ENCODE data around the gene CCDC186. TPM values are rescaled to one million over a fixed set of nuclear protein-coding genes. Genes with fewer than 3 reads are reported as not detected.
A peak's percentile ranks its signal among the peaks of the same experiment; 100 is the strongest.

The CCDC186 gene
- total RNA-seq = 10 to 100 TPM; 21.4 to 90.0 (median 30.9) TPM

DNA sequence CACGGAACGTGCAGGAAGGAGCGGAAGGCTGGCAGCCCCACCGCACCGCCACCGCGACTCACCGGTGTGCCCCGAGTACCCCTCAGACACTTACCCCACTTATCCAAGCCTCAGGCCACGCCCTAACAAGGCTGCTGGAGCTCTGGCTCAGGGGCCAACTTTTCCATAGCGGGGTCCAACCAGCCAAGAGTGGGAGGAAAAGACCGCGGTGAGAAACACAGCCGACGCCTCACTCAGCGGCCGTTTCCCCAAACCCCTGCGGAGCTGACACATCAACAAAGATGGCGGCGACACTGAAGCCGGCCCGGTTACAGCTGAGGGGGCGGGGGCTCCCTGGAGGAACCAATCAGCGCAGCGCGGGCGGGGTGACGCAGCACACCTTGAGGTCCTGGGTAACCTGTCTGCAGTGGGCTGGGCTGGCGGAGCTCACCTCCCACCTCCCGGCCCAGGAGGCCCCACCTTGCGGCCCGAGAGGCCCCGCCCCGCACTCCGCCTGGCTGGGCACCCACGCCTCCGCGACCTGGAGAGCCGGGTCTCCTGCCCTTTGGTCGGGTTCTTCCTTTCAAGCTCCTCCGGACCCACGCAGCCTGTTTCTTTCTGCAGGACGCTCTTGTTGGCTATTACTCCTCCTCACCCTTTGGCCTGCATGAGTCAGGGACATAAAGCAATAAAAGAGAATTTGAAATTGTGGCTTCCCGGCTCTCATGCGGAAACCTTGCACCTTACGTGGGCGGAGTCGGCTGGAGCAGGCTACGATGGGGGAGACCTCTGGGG is at the start of gene CCDC186:
Gene CCDC186 (minus strand): TSS at position 283 of the 774 bp plus-strand sequence. CDS start 10,935 bp downstream, outside the sequence.
- DNase-seq (peak; percentile 99), ATAC-seq (ENCODE audit: low FRiP score in 2 of 2) (peak; percentile 98 to 100)
- 0 to 1% methylated on average over 27 to 44 of the region's 49 CpGs for WGBS, 2 donors
- Histone ChIP-seq H3K36me3 (no peaks in the 10 kb centered on the region), H3K4me3 (peak within 1 kb of the TSS; percentile 78 to 95 (median 85)), H3K4me1 (peaks cover 8 to 22% (median 17%) of the 10 kb centered on the region in 4 donors), H3K27me3 (no peaks in the 10 kb centered on the region), H3K27ac (peak within 1 kb of the TSS; percentile 94 to 98 (median 98)), H3K9me3 (no peaks in the 10 kb centered on the region)
- TF ChIP-seq EP300 (IDR thresholded peaks at IDR 0.05) (no peak), POLR2AphosphoS5 (IDR thresholded peaks at IDR 0.05) (peak; percentile 74 to 83), POLR2A (IDR thresholded peaks at IDR 0.05) (peak in 3 of 4 donors; percentile 32 to 84 (median 73))
- TF ChIP-seq, protein P1, sequence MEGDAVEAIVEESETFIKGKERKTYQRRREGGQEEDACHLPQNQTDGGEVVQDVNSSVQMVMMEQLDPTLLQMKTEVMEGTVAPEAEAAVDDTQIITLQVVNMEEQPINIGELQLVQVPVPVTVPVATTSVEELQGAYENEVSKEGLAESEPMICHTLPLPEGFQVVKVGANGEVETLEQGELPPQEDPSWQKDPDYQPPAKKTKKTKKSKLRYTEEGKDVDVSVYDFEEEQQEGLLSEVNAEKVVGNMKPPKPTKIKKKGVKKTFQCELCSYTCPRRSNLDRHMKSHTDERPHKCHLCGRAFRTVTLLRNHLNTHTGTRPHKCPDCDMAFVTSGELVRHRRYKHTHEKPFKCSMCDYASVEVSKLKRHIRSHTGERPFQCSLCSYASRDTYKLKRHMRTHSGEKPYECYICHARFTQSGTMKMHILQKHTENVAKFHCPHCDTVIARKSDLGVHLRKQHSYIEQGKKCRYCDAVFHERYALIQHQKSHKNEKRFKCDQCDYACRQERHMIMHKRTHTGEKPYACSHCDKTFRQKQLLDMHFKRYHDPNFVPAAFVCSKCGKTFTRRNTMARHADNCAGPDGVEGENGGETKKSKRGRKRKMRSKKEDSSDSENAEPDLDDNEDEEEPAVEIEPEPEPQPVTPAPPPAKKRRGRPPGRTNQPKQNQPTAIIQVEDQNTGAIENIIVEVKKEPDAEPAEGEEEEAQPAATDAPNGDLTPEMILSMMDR (IDR thresholded peaks at IDR 0.05) = no peak

DNA sequence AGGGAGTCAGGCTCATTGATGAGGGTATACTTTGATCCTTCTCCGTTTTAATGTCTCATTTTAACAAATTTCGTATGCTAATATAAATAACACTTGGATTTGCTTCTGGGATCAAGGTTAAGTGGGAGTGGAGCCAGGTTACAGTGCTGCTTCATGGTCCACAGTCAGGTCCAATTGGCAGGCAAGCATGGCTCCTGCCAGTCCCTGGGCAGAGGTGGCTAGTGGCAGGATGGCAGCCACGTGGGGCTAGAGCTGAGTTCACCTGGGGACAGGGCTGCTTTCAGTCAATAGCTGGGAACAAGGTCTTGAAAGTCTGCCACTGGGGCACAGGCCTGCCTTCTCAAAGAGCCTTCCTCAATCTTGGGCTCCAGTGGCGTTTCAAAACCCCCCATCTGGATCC is 49.1 kb upstream of the CCDC186 start:
- no peak overlapping the region for H3K4me3 ChIP-seq
- TF ChIP-seq POLR2AphosphoS5 (IDR thresholded peaks at IDR 0.05) = no peak
- TF ChIP-seq, protein P1 (IDR thresholded peaks at IDR 0.05) = no peak
- TF ChIP-seq EP300 (IDR thresholded peaks at IDR 0.05) = no peak
- TF ChIP-seq POLR2A (IDR thresholded peaks at IDR 0.05) = no peak
- WGBS, 2 donors = 87 to 88% methylated on average over 4 of the region's 4 CpGs
- no peaks in the 10 kb centered on the region for H3K4me1 ChIP-seq
- ATAC-seq (ENCODE audit: low FRiP score in 2 of 2) (no peak), DNase-seq (peak in 1 of 2 donors; percentile 11)
- no peaks in the 10 kb centered on the region for H3K9me3 ChIP-seq
- H3K27me3 ChIP-seq = no peaks in the 10 kb centered on the region
- no peaks in the 10 kb centered on the region for H3K36me3 ChIP-seq
- no peak overlapping the region for H3K27ac ChIP-seq

DNA sequence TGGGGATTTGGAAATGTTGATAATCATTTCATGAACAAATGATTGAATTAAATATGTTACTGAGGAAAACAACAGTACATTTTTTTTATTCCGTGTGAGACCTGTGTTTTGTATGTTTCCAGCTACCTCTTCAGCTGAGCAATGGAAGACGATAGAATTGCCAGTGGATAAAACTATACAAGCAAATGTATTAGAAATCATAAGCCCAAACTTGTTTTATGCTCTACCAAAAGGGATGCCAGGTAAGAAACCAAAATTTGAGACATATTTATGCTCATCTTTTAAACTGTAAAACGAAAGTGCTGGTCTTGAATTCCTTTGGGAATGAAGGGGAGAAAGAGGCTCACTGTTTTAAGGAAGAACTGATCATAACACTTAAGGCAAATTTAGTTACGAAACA is 47.2 kb upstream of the CCDC186 start:
- Histone ChIP-seq H3K9me3 (no peaks in the 10 kb centered on the region), H3K27ac (no peak overlapping the region), H3K4me3 (no peak overlapping the region), H3K36me3 (no peaks in the 10 kb centered on the region), H3K4me1 (no peaks in the 10 kb centered on the region), H3K27me3 (no peaks in the 10 kb centered on the region)
- ATAC-seq (ENCODE audit: low FRiP score in 2 of 2) (no peak), DNase-seq (no peak)
- 86 to 88% methylated on average over 4 of the region's 4 CpGs for WGBS, 2 donors
- TF ChIP-seq POLR2A (IDR thresholded peaks at IDR 0.05) (no peak), POLR2AphosphoS5 (IDR thresholded peaks at IDR 0.05) (no peak), EP300 (IDR thresholded peaks at IDR 0.05) (no peak)
- TF ChIP-seq, protein P1 (IDR thresholded peaks at IDR 0.05) = no peak

DNA sequence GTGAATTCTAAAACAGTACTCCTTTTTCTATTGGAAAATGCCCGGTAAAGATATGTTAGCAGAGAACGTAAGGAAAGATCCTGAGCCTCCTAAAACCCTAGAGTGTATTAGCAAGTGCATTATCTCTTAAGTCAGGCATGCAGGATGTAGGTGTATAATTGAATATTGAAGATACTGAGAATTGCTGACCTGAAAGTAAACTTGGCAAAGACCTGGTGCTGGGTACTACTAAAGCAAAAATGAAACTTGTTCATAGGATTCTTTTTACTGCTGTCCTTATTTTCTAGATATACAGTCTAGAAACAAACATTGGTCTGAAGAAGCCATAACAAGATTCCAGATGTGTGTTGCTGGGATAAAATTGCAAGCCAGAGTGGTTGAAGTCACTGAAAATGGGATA is 46.3 kb upstream of the CCDC186 start:
- Histone ChIP-seq H3K36me3 (no peaks in the 10 kb centered on the region), H3K9me3 (no peaks in the 10 kb centered on the region), H3K27ac (no peak overlapping the region), H3K4me1 (no peaks in the 10 kb centered on the region), H3K27me3 (no peaks in the 10 kb centered on the region), H3K4me3 (no peak overlapping the region)
- TF ChIP-seq, protein P1 (IDR thresholded peaks at IDR 0.05) = no peak
- TF ChIP-seq POLR2A (IDR thresholded peaks at IDR 0.05) (no peak), EP300 (IDR thresholded peaks at IDR 0.05) (no peak), POLR2AphosphoS5 (IDR thresholded peaks at IDR 0.05) (no peak)
- 67 to 69% methylated on average over 2 of the region's 2 CpGs for WGBS, 2 donors
- no peak for DNase-seq
- ATAC-seq (ENCODE audit: low FRiP score in 2 of 2) = no peak

Data from upper lobe of left lung (tissue), 6 donors.